Activated naive CD4-positive, alpha-beta T cell treated with anti-CD3 and anti-CD28 coated beads, Interleukin-2, amount 50 U/mL, for 24 hours (primary cell): ENCODE data around the gene HMCN1.

Experiments
- H3K27ac Mint-ChIP-seq: one replicate; pipeline ENCODE4 v1.8.0; 2021; ENCODE audit warnings: mild to moderate bottlenecking, mixed read lengths
- H3K27me3 Mint-ChIP-seq: one replicate; pipeline ENCODE4 v1.8.0; 2021; ENCODE audit warnings: mixed read lengths
- H3K36me3 Mint-ChIP-seq: one replicate; pipeline ENCODE4 v1.8.0; 2021; ENCODE audit warnings: mixed read lengths
- H3K4me1 Mint-ChIP-seq: one replicate; pipeline ENCODE4 v1.8.0; 2021; ENCODE audit warnings: mixed read lengths
- H3K4me3 Mint-ChIP-seq: one replicate; pipeline ENCODE4 v1.8.0; 2021; ENCODE audit warnings: mild to moderate bottlenecking, mixed read lengths
- H3K9me3 Mint-ChIP-seq: one replicate; pipeline ENCODE4 v1.8.0; 2021; ENCODE audit warnings: mixed read lengths

The HMCN1 gene

GRCh38 chr1:186094172-186094571, 360.0 kb downstream of the HMCN1 start:
- no peak overlapping the region for H3K27ac Mint-ChIP-seq
- H3K36me3 Mint-ChIP-seq = no peaks in the 10 kb centered on the region
- H3K27me3 Mint-ChIP-seq = peaks cover 8% of the 10 kb centered on the region
- H3K4me1 Mint-ChIP-seq = no peaks in the 10 kb centered on the region
- H3K9me3 Mint-ChIP-seq = no peaks in the 10 kb centered on the region
- no peak overlapping the region for H3K4me3 Mint-ChIP-seq

GRCh38 chr1:186099336-186100104, 365.3 kb downstream of the HMCN1 start:
- no peaks in the 10 kb centered on the region for H3K9me3 Mint-ChIP-seq
- H3K36me3 Mint-ChIP-seq = no peaks in the 10 kb centered on the region
- no peak overlapping the region for H3K27ac Mint-ChIP-seq
- no peaks in the 10 kb centered on the region for H3K4me1 Mint-ChIP-seq
- H3K27me3 Mint-ChIP-seq = peaks cover 9% of the 10 kb centered on the region
- no peak overlapping the region for H3K4me3 Mint-ChIP-seq

DNA sequence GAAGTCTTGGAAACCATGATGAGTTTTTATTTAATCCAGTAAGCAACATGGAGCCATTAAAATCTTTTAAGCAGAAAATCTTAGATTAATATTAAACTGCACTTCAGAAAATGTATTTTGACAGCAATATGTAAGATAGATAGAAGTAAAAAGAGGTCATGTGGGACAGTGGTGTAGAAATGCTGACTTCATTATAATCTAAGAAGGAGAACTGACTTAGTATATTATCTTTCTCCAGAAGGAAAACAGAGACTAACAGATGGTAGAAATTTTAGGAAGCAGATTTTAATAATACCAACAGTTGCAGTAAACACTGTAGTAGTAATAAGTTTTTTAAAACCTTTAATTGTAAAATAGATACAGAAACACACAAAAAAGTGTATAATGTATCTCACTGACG, 367.9 kb downstream of the HMCN1 start:
- Mint-ChIP-seq H3K9me3 (no peaks in the 10 kb centered on the region), H3K36me3 (no peaks in the 10 kb centered on the region), H3K27me3 (peaks cover 5% of the 10 kb centered on the region), H3K27ac (no peak overlapping the region), H3K4me3 (no peak overlapping the region), H3K4me1 (no peaks in the 10 kb centered on the region)

DNA sequence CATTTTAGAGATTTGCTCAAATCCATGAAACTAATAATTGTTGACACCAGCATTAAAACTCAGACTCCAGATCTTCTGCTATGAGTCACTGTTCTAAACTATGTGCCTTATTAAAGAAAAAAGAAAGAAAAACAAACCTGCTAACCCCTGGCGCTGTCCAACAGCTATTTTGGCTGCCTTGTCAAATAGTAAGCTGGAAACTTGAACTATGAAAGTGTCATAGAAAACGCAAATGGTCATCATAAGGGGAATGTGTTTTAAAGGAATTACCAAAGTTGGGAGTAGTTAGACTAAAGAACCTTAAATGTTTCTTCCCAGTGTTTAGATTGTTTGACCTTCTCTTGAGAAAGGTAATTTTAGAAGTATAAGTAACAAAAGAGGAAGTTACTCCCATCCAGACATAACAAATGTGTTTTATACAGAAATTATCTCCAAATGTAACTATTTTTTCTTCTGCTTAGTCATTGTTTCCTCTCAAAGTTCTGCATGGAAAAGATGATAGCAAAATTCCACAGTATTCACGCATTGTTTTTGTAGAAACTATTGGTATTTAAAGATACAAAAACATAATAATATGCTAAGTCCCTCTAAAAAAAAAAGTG, 368.5 kb downstream of the HMCN1 start:
- H3K9me3 Mint-ChIP-seq = no peaks in the 10 kb centered on the region
- no peak overlapping the region for H3K27ac Mint-ChIP-seq
- H3K4me1 Mint-ChIP-seq = no peaks in the 10 kb centered on the region
- H3K27me3 Mint-ChIP-seq = peaks cover 5% of the 10 kb centered on the region
- no peaks in the 10 kb centered on the region for H3K36me3 Mint-ChIP-seq
- H3K4me3 Mint-ChIP-seq = no peak overlapping the region

- Mint-ChIP-seq H3K4me3 (no peak overlapping the region), H3K27me3 (peaks cover 2% of the 10 kb centered on the region), H3K4me1 (no peaks in the 10 kb centered on the region), H3K9me3 (no peaks in the 10 kb centered on the region), H3K36me3 (no peaks in the 10 kb centered on the region), H3K27ac (no peak overlapping the region)
Measured at GRCh38 chr1:186104459-186104858, 370.3 kb downstream of the HMCN1 start.

DNA sequence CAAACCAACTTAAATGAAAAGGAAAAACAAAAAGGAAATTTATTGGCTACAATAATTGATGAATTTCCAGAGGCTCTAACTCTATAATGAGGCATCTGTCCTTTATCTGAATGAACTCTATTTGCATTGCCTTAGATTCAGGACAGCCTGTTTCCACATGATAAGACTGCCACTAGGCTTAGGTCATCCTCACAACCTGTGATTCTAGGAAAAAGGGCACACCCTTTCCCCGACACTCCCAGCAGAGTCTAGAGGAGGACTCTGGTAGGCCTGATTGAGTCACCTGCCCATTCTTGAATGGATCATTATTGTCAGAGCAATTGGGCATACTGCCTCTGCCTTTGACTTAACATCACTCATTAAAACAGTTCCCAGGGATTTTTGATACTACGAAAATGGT, 378.1 kb downstream of the HMCN1 start:
- Mint-ChIP-seq H3K27ac (no peak overlapping the region), H3K4me3 (no peak overlapping the region), H3K27me3 (peaks cover 1% of the 10 kb centered on the region)

DNA sequence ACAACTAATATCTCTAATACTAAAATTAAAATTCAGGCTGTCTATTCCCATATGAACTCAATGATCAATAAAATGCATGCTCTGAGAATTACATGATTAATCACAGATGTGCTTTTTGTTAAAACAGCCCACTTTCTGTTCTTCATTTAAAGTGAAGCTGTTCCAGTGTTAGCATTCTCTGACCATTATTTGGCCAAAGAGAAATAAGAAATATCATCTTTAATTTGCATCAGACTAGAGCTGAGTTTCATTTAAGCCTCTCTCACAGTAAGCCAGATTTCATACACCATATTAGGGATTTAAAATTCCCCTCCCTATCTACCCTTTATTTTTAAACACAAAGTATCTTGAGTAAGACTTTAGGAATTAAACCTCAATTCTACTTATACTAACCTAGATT, 379.3 kb downstream of the HMCN1 start:
- Mint-ChIP-seq H3K4me1 (no peaks in the 10 kb centered on the region), H3K4me3 (no peak overlapping the region), H3K9me3 (no peaks in the 10 kb centered on the region), H3K27ac (no peak overlapping the region), H3K27me3 (peaks cover 1% of the 10 kb centered on the region), H3K36me3 (no peaks in the 10 kb centered on the region)

More for the DNA sequence above, 378.1 kb downstream of the HMCN1 start:
- H3K36me3 Mint-ChIP-seq = no peaks in the 10 kb centered on the region
- no peaks in the 10 kb centered on the region for H3K9me3 Mint-ChIP-seq
- no peaks in the 10 kb centered on the region for H3K4me1 Mint-ChIP-seq

GRCh38 chr1:186118724-186119123, 384.5 kb downstream of the HMCN1 start:
- H3K36me3 Mint-ChIP-seq = no peaks in the 10 kb centered on the region
- H3K4me3 Mint-ChIP-seq = no peak overlapping the region
- peaks cover 10% of the 10 kb centered on the region for H3K27me3 Mint-ChIP-seq
- H3K9me3 Mint-ChIP-seq = no peaks in the 10 kb centered on the region
- H3K27ac Mint-ChIP-seq = no peak overlapping the region
- H3K4me1 Mint-ChIP-seq = no peaks in the 10 kb centered on the region

- no peaks in the 10 kb centered on the region for H3K36me3 Mint-ChIP-seq
- H3K27ac Mint-ChIP-seq = no peak overlapping the region
- peaks cover 9% of the 10 kb centered on the region for H3K27me3 Mint-ChIP-seq
- no peaks in the 10 kb centered on the region for H3K9me3 Mint-ChIP-seq
- H3K4me3 Mint-ChIP-seq = no peak overlapping the region
- no peaks in the 10 kb centered on the region for H3K4me1 Mint-ChIP-seq
Measured at GRCh38 chr1:186122837-186123236, 388.6 kb downstream of the HMCN1 start.

- Mint-ChIP-seq H3K27ac (no peak overlapping the region), H3K4me3 (no peak overlapping the region), H3K4me1 (no peaks in the 10 kb centered on the region), H3K27me3 (peaks cover 10% of the 10 kb centered on the region), H3K9me3 (no peaks in the 10 kb centered on the region), H3K36me3 (no peaks in the 10 kb centered on the region)
Measured at GRCh38 chr1:186125035-186125434, 390.8 kb downstream of the HMCN1 start.

GRCh38 chr1:186125511-186125910, 391.3 kb downstream of the HMCN1 start:
- H3K27ac Mint-ChIP-seq = no peak overlapping the region
- H3K36me3 Mint-ChIP-seq = no peaks in the 10 kb centered on the region
- H3K27me3 Mint-ChIP-seq = peaks cover 8% of the 10 kb centered on the region
- H3K4me3 Mint-ChIP-seq = no peak overlapping the region
- no peaks in the 10 kb centered on the region for H3K9me3 Mint-ChIP-seq
- no peaks in the 10 kb centered on the region for H3K4me1 Mint-ChIP-seq

DNA sequence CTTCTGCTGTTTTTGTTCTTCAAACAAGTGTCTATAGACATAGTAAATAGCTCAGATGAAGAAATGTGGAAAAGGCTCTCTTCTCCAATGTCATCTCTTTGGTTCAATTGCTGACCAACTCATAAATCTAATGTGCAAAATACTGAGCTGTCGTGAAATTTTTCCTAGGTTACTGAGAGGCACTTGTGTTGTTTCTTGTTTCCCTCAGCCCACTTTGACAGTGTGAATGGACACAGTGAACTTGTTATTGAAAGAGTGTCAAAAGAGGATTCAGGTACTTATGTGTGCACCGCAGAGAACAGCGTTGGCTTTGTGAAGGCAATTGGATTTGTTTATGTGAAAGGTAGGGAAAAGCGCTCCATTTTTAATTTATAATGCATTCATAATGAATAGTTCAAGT, 395.6 kb downstream of the HMCN1 start:
- H3K36me3 Mint-ChIP-seq = no peaks in the 10 kb centered on the region
- peaks cover 4% of the 10 kb centered on the region for H3K27me3 Mint-ChIP-seq
- H3K27ac Mint-ChIP-seq = no peak overlapping the region
- no peak overlapping the region for H3K4me3 Mint-ChIP-seq
- H3K4me1 Mint-ChIP-seq = no peaks in the 10 kb centered on the region
- H3K9me3 Mint-ChIP-seq = no peaks in the 10 kb centered on the region

DNA sequence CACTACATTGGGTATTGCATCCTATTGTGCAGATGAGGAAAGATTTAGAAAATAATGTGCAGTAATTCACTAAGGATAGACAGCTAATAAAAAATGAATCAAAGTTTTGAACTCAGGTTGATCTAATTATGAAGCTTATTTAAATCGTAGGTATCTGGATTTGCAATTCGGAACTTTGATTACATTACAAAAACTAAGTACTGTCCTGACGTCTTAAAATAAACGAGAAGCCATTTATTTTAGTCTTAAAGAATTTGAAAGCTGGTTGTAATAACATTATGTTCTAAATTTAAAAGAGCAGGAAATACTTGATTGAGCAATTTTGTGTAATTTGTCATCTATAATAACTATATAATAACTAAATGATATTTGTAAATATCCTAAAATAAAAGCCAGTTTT, 404.9 kb downstream of the HMCN1 start:
- no peaks in the 10 kb centered on the region for H3K4me1 Mint-ChIP-seq
- no peak overlapping the region for H3K27ac Mint-ChIP-seq
- H3K9me3 Mint-ChIP-seq = no peaks in the 10 kb centered on the region
- H3K36me3 Mint-ChIP-seq = no peaks in the 10 kb centered on the region
- H3K4me3 Mint-ChIP-seq = no peak overlapping the region
- no peaks in the 10 kb centered on the region for H3K27me3 Mint-ChIP-seq

- Mint-ChIP-seq H3K4me3 (no peak overlapping the region), H3K36me3 (no peaks in the 10 kb centered on the region), H3K27ac (no peak overlapping the region)
Measured at GRCh38 chr1:186139701-186140100, 405.5 kb downstream of the HMCN1 start.

DNA sequence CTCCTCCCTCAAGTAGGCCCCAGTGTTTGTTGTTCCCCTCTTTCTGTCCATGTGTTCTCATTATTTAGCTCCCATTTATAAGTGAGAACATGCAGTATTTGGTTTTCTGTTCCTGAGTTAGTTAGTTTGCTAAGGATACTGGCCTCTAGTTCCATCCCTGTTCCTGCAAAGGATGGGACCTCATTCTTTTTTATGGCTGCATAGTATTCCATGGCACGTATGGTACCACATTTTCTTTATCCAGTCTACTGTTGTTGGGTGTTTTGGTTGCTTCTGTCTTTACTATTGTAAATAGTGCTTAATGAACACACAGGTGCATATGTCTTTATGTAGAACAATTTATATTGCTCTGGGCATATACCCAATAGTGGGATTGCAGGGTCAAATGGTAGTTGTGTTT, 408.0 kb downstream of the HMCN1 start:
- Mint-ChIP-seq H3K9me3 (no peaks in the 10 kb centered on the region), H3K36me3 (no peaks in the 10 kb centered on the region), H3K27ac (no peak overlapping the region), H3K27me3 (no peaks in the 10 kb centered on the region), H3K4me3 (no peak overlapping the region), H3K4me1 (no peaks in the 10 kb centered on the region)

More at GRCh38 chr1:186139701-186140100, 405.5 kb downstream of the HMCN1 start:
- H3K27me3 Mint-ChIP-seq = no peaks in the 10 kb centered on the region
- no peaks in the 10 kb centered on the region for H3K4me1 Mint-ChIP-seq
- no peaks in the 10 kb centered on the region for H3K9me3 Mint-ChIP-seq

- no peaks in the 10 kb centered on the region for H3K4me1 Mint-ChIP-seq
- no peak overlapping the region for H3K27ac Mint-ChIP-seq
- no peaks in the 10 kb centered on the region for H3K36me3 Mint-ChIP-seq
- H3K4me3 Mint-ChIP-seq = no peak overlapping the region
- no peaks in the 10 kb centered on the region for H3K9me3 Mint-ChIP-seq
- no peaks in the 10 kb centered on the region for H3K27me3 Mint-ChIP-seq
Measured at GRCh38 chr1:186142916-186143315, 408.7 kb downstream of the HMCN1 start.

DNA sequence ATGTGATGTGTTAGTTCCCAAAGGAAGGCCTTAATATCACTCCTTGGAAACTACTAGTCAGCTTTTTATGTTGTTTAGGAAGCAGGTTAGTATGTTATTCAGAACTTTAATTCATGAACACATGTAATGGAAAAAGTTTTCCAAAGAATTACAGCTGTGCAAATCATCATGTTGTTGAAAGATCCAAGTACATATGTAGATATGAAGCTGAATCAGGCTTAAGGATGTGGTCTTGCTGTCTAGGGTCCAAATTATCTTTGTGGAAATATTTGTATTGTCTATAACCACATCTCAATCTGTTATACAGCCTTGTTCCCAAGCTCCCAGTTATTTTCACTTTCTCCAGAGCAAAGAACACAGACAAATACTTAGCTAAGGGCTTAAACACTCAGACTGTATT, 409.3 kb downstream of the HMCN1 start:
- no peaks in the 10 kb centered on the region for H3K4me1 Mint-ChIP-seq
- no peak overlapping the region for H3K4me3 Mint-ChIP-seq
- H3K27me3 Mint-ChIP-seq = no peaks in the 10 kb centered on the region
- H3K27ac Mint-ChIP-seq = no peak overlapping the region
- no peaks in the 10 kb centered on the region for H3K36me3 Mint-ChIP-seq
- H3K9me3 Mint-ChIP-seq = no peaks in the 10 kb centered on the region
